BLaER1 (cell line): ENCODE data around the gene SINHCAF.

Source experiments
- H3K27ac ChIP-seq: shearing (Covaris generic); formaldehyde crosslinking; 2 replicates; pipeline ENCODE4 v1.8.1; 2022
- H3K27me3 ChIP-seq: shearing (Covaris generic); formaldehyde crosslinking; 2 replicates; pipeline ENCODE4 v1.8.1; 2022
- H3K36me3 ChIP-seq: shearing (Covaris generic); formaldehyde crosslinking; 2 replicates; pipeline ENCODE4 v1.8.1; 2022
- H3K4me1 ChIP-seq: shearing (Covaris generic); formaldehyde crosslinking; 2 replicates; pipeline ENCODE4 v1.8.1; 2022
- H3K4me2 ChIP-seq: shearing (Covaris generic); formaldehyde crosslinking; 2 replicates; pipeline ENCODE4 v1.8.1; 2022
- H3K4me3 ChIP-seq: shearing (Covaris generic); formaldehyde crosslinking; 2 replicates; pipeline ENCODE4 v1.8.1; 2022
- H3K9ac ChIP-seq: shearing (Covaris generic); formaldehyde crosslinking; 2 replicates; pipeline ENCODE4 v1.8.1; 2022
- H3K9me3 ChIP-seq: shearing (Covaris generic); formaldehyde crosslinking; 2 replicates; pipeline ENCODE4 v1.8.1; 2022
- H4K20me1 ChIP-seq: shearing (Covaris generic); formaldehyde crosslinking; 2 replicates; pipeline ENCODE4 v1.8.1; 2022
- Cebpa-rat ChIP-seq: shearing (Covaris generic); IDR thresholded peaks from 2 replicates; pipeline ENCODE4 v1.8.1; 2022

Gene SINHCAF

DNA sequence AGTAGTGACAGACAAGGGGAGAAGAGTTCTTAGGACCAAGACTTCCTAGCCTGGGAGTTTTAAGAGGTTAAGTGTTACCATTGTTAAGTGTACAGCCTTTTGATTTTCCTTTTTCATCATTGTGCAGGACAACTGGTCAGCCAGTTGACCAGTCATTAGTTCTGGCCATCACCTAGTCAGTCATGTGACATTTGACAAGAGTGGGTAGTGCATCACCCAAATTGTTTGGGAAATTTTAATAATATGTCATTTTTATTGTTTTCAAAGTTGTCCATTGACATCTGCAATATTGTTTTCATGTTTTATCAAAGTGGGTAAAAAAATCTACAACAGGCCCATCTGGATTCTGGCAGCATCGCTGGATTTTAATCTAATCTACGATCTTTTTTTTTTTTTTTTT, 15.5 kb downstream of the SINHCAF start:
- no peak for TF ChIP-seq Cebpa-rat
- Histone ChIP-seq H3K4me2 (no peak overlapping the region), H4K20me1 (peaks cover 100% of the 10 kb centered on the region), H3K4me3 (no peak overlapping the region), H3K36me3 (peaks cover 98% of the 10 kb centered on the region), H3K9me3 (peaks cover 8% of the 10 kb centered on the region; the same call in 1 of the 2 replicates), H3K27ac (no peak overlapping the region), H3K4me1 (no peaks in the 10 kb centered on the region), H3K27me3 (no peaks in the 10 kb centered on the region), H3K9ac (no peak overlapping the region)

DNA sequence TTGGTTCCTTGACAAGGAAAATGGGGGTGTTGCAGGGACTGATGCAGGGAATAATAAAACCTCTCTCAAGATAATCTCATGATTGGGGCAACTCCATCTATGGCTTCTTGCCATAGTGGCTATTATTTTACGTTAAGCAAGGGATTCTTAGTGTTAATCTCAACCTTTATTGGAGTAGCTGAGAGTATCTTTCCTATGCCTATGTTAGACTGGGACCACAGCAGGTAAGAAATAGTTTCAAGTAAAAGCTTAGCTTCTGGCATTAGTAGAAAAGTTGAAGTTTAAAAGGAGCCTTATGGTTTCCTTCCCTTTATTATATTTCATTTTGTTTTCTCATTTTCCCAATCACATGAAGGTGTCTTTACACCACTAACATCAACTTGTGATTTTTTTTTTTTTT, 16.7 kb downstream of the SINHCAF start:
- peaks cover 100% of the 10 kb centered on the region for H4K20me1 ChIP-seq
- H3K27me3 ChIP-seq: no peaks in the 10 kb centered on the region
- no peak overlapping the region for H3K4me3 ChIP-seq
- no peak overlapping the region for H3K9ac ChIP-seq
- no peak overlapping the region for H3K4me2 ChIP-seq
- H3K36me3 ChIP-seq: peaks cover 98% of the 10 kb centered on the region
- no peaks in the 10 kb centered on the region; the same call in 1 of the 2 replicates for H3K9me3 ChIP-seq
- H3K4me1 ChIP-seq: no peaks in the 10 kb centered on the region
- H3K27ac ChIP-seq: no peak overlapping the region
- TF ChIP-seq Cebpa-rat: no peak

DNA sequence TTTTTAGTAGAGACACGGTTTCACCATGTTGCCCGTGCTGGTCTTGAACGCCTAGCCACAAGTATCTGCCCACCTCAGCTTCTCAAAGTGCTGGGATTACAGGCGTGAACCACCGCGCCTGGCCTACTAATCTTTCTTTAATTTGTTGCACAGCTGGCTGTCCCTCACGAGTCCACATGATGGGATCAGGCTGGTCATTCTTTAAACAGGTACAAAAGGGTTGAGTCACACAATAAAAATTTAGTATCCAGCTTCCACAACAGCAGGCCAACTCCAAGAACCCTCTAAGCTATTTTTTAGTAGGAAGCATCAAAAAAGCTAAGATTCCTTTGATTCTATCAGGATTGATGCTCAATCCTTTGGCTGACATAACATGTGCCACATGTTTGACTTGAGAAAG, 17.8 kb downstream of the SINHCAF start:
- peaks cover 100% of the 10 kb centered on the region for H3K36me3 ChIP-seq
- H3K4me2 ChIP-seq: no peak overlapping the region
- H4K20me1 ChIP-seq: peaks cover 100% of the 10 kb centered on the region
- H3K9ac ChIP-seq: no peak overlapping the region
- no peaks in the 10 kb centered on the region for H3K27me3 ChIP-seq
- TF ChIP-seq Cebpa-rat: no peak
- no peaks in the 10 kb centered on the region for H3K9me3 ChIP-seq
- H3K4me3 ChIP-seq: no peak overlapping the region
- no peak overlapping the region for H3K27ac ChIP-seq
- no peaks in the 10 kb centered on the region for H3K4me1 ChIP-seq

DNA sequence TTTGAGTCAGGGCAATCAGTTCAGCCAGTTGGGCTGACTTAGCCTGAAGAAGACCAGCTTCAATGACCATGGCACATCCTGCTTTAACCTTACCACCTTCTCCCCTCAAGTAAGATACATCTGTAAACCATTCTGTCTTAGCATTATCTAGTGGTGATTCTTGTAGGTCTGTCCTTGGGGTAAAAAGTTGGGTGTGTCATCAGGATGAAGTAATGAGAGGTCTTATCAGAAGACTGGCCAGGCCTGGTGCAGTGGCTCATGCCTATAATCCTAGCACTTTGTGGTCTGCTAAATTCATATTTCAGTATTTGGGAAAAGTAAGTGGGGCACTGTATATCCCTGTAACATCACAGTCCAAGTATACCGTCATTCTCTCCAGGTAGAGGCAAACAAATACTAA, 19.1 kb downstream of the SINHCAF start:
- H3K9me3 ChIP-seq: no peaks in the 10 kb centered on the region
- TF ChIP-seq Cebpa-rat: no peak
- no peak overlapping the region for H3K9ac ChIP-seq
- H3K27ac ChIP-seq: no peak overlapping the region
- H4K20me1 ChIP-seq: peaks cover 100% of the 10 kb centered on the region
- no peaks in the 10 kb centered on the region for H3K4me1 ChIP-seq
- no peak overlapping the region for H3K4me2 ChIP-seq
- H3K27me3 ChIP-seq: no peaks in the 10 kb centered on the region
- H3K4me3 ChIP-seq: no peak overlapping the region
- peaks cover 100% of the 10 kb centered on the region for H3K36me3 ChIP-seq

DNA sequence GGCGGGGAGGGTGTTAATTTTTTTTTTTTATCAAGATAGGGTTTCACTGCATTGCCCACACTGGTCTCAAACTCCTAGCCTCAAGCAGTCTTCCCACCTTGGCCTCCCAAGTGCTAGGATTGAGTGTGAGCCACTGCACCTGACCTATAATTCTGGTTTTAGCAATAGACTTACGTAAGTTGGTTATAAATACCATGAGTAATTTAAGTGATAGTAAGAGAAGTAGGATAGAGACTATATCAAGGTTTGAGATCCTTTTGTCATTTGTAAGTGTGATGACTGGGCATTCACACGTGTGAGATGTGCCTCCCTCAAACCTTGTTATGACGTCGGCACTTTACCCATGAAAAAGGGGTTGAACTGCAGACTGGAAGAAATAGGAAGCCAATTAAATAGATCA, 22.5 kb downstream of the SINHCAF start:
- H3K27me3 ChIP-seq: no peaks in the 10 kb centered on the region
- H3K36me3 ChIP-seq: peaks cover 100% of the 10 kb centered on the region
- no peak overlapping the region for H3K27ac ChIP-seq
- H4K20me1 ChIP-seq: peaks cover 100% of the 10 kb centered on the region
- no peaks in the 10 kb centered on the region for H3K9me3 ChIP-seq
- no peak for TF ChIP-seq Cebpa-rat
- peaks cover 23% of the 10 kb centered on the region for H3K4me1 ChIP-seq
- no peak overlapping the region for H3K9ac ChIP-seq
- H3K4me2 ChIP-seq: no peak overlapping the region
- no peak overlapping the region for H3K4me3 ChIP-seq

DNA sequence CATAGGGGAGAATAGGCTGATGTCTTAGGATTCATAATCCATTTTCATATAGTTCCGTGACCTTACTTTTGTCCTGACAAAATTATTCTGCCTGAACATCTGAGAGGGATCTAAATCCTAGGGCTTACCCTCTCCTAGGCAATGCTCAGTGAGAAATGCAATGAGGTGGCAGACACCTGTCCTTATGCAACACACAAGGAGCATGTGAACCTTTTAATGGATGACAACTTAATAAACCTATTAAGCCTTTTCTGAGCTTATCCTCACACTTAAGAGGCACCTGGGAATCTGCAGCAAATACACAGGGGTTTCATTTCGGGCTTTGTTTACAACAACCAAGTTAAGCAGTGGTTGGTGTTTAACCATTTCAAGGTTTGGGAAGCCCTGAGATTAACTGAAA, 24.6 kb downstream of the SINHCAF start:
- Histone ChIP-seq H3K36me3 (peaks cover 100% of the 10 kb centered on the region), H3K4me3 (no peak overlapping the region), H3K27me3 (no peaks in the 10 kb centered on the region), H4K20me1 (peaks cover 100% of the 10 kb centered on the region), H3K4me2 (no peak overlapping the region), H3K27ac (no peak overlapping the region), H3K9me3 (no peaks in the 10 kb centered on the region), H3K4me1 (peaks cover 32% of the 10 kb centered on the region), H3K9ac (no peak overlapping the region)
- TF ChIP-seq Cebpa-rat: no peak

DNA sequence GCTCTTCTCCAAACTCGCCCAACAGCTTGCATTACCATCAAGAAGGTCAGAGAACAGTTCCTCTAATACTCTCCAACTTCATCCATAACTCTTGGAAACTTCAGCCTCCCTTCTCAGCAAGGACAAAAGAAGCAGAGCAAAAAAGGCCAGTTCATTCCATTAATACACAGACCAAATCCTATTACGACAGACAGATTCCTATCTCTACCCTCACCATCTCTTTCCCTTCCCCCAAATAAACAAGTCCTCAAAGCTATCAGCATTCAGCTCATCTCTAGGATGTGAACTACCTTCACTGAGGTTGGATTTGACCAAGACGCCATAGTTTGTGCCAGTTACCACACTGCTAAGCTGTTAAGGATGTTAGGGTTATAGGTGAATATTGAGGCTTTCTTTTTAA, 25.2 kb downstream of the SINHCAF start:
- Histone ChIP-seq H3K9ac (no peak overlapping the region), H3K27ac (no peak overlapping the region), H3K36me3 (peaks cover 100% of the 10 kb centered on the region), H3K4me3 (no peak overlapping the region), H3K4me1 (peaks cover 32% of the 10 kb centered on the region), H3K27me3 (no peaks in the 10 kb centered on the region), H3K9me3 (no peaks in the 10 kb centered on the region), H3K4me2 (no peak overlapping the region), H4K20me1 (peaks cover 100% of the 10 kb centered on the region)
- TF ChIP-seq Cebpa-rat: no peak

DNA sequence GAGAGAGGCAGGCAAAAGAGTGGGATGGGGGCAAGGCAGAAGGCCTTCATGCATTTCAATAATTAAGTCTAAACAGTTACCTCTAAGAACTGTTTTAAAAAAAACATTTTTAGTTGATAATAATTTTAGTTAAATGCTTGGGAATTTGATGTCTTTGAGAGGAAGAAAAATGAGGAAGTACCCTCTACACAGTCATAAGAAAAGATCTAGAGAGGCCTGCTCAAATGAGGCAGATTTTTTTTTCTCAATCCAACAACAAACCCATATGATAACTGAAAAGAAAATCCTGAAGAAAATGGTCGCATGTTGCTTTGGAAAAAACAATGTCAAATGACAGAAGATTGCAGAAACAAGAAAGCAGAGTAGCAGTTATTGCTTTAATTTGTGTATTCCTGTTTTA, 25.6 kb downstream of the SINHCAF start:
- Histone ChIP-seq H3K27me3 (no peaks in the 10 kb centered on the region), H4K20me1 (peaks cover 100% of the 10 kb centered on the region), H3K4me1 (peaks cover 32% of the 10 kb centered on the region), H3K4me3 (no peak overlapping the region), H3K36me3 (peaks cover 100% of the 10 kb centered on the region), H3K27ac (no peak overlapping the region), H3K9me3 (no peaks in the 10 kb centered on the region), H3K9ac (no peak overlapping the region), H3K4me2 (no peak overlapping the region)
- TF ChIP-seq Cebpa-rat: no peak

DNA sequence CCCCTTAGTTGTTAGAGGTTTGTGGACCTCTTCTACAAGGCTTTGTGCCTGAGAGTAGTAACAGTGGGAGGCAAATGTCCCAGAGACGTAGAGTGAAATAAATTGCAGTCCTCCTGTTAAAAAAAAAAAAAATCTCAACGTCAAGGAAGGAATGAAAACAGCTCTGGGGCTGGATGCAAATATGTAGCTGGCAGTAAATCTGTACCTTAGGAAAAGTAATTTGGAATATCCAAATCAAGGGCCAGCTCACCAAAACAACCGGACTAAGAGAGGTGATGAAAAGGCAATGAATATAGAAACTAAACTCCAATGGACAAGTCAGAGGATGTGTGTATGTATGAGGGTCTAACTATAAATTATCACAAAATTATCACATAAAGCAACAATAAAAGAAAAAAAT, 27.0 kb downstream of the SINHCAF start:
- TF ChIP-seq Cebpa-rat: no peak
- H4K20me1 ChIP-seq: peaks cover 100% of the 10 kb centered on the region
- H3K4me3 ChIP-seq: no peak overlapping the region
- H3K4me2 ChIP-seq: no peak overlapping the region
- peaks cover 32% of the 10 kb centered on the region for H3K4me1 ChIP-seq
- no peak overlapping the region for H3K27ac ChIP-seq
- no peaks in the 10 kb centered on the region for H3K9me3 ChIP-seq
- H3K27me3 ChIP-seq: no peaks in the 10 kb centered on the region
- H3K9ac ChIP-seq: no peak overlapping the region
- H3K36me3 ChIP-seq: peaks cover 100% of the 10 kb centered on the region

DNA sequence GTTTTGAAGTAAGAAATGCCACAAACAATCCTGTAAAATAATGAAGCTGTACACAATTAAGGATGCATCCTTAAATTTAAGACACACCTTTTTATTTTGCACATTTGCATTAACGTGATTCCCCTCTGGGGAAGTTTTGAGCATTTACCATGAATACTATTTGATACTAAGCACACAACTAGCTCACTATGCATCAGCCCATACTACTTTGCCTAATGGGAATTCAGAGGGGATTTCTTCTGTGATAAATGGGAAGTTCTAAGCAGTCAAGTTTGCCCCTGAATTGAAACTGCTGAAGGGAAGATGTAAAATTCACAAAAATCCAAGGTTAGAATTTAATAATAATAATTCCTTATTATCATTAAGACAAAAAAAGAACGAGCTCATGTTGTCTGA, 27.4 kb downstream of the SINHCAF start:
- Histone ChIP-seq H3K4me3 (no peak overlapping the region), H3K4me1 (peaks cover 32% of the 10 kb centered on the region), H4K20me1 (peaks cover 100% of the 10 kb centered on the region), H3K9ac (no peak overlapping the region), H3K27me3 (no peaks in the 10 kb centered on the region), H3K4me2 (peak overlapping the region; percentile 8; the same call in 1 of the 2 replicates), H3K27ac (no peak overlapping the region), H3K36me3 (peaks cover 100% of the 10 kb centered on the region), H3K9me3 (no peaks in the 10 kb centered on the region)
- no peak for TF ChIP-seq Cebpa-rat
